Measurements from ENCODE around the gene IL22RA1. TPM values are rescaled to one million over a fixed set of nuclear protein-coding genes. Genes with fewer than 3 reads are reported as not detected.

The IL22RA1 gene
- total RNA-seq, 1 experiment from 2014 or later: 0.28 TPM

DNA sequence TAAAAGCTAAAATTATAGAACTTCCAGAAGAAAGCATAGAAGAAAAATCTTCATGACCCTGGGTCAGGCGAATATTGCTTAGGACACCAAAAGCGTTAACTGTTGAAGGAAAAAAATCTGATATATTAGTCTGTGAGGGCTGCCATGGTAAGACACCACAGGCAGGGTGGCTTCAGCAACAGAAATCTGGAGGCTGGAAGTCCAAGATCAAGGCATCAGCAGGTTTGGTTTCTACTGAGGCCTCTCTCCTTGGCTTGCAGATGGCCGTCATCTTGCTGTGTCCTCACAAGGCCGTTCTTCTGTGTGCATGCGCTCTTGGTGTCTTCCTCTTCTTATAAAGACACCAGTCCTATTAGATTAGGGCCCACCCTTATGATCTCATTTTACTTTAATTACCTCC is 29.7 kb upstream of the IL22RA1 start:
- CTCF ChIA-PET: no interaction called here

DNA sequence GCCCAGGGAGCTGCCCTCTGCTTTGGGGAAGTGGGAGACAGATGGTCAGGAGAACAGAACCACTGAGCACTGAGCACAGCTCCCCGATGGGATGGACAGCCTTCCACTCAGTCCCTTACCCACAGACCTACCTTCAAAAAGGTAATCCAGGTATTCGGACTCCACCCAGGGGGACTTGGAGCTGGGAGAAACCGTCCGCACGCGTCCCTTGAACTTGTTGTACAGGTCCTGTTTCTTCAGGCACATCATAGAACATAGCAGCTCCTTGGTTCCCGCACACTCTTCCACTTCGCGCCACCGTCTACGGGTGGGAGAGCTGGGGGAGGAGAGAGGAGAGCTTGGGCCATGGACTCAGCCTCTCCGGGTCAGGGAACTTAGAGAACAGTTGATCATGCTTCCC is 26.3 kb upstream of the IL22RA1 start:
- H3K4me3 Mint-ChIP-seq: no peak overlapping the region
- no peaks in the 10 kb centered on the region for H3K9me3 Mint-ChIP-seq
- H3K36me3 Mint-ChIP-seq: peaks cover 21% of the 10 kb centered on the region
- H3K27me3 Mint-ChIP-seq (ENCODE audit: low read depth): no peaks in the 10 kb centered on the region
- no peak for DNase-seq (ENCODE audit: low spot score)
- H3K27ac Mint-ChIP-seq: no peak overlapping the region
- POLR2A ChIA-PET: no interaction called here
- no peak for ATAC-seq
- H3K4me1 Mint-ChIP-seq: no peaks in the 10 kb centered on the region
- CTCF ChIA-PET: interaction anchor here (0.8 to 1.0 kb wide), 2 partner anchors 11 to 205 kb away, joined by 4 to 5 read pairs; no protein-coding TSS in a partner anchor
- no peak for TF ChIP-seq NFATC4 (CRISPR knock-in tag; IDR thresholded peaks at IDR 0.05)
- no peak for TF ChIP-seq ZNF263 (CRISPR knock-in tag; IDR thresholded peaks at IDR 0.05; ENCODE audit: low read depth)
- TF ChIP-seq GTF2I (CRISPR knock-in tag; conservative IDR thresholded peaks at IDR 0.05): no peak
- no peak for TF ChIP-seq ELF4 (CRISPR knock-in tag; IDR thresholded peaks at IDR 0.05; ENCODE audit: low read depth)
- TF ChIP-seq, protein P1, sequence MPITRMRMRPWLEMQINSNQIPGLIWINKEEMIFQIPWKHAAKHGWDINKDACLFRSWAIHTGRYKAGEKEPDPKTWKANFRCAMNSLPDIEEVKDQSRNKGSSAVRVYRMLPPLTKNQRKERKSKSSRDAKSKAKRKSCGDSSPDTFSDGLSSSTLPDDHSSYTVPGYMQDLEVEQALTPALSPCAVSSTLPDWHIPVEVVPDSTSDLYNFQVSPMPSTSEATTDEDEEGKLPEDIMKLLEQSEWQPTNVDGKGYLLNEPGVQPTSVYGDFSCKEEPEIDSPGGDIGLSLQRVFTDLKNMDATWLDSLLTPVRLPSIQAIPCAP (CRISPR knock-in tag; IDR thresholded peaks at IDR 0.05): no peak
- TF ChIP-seq, protein P2, sequence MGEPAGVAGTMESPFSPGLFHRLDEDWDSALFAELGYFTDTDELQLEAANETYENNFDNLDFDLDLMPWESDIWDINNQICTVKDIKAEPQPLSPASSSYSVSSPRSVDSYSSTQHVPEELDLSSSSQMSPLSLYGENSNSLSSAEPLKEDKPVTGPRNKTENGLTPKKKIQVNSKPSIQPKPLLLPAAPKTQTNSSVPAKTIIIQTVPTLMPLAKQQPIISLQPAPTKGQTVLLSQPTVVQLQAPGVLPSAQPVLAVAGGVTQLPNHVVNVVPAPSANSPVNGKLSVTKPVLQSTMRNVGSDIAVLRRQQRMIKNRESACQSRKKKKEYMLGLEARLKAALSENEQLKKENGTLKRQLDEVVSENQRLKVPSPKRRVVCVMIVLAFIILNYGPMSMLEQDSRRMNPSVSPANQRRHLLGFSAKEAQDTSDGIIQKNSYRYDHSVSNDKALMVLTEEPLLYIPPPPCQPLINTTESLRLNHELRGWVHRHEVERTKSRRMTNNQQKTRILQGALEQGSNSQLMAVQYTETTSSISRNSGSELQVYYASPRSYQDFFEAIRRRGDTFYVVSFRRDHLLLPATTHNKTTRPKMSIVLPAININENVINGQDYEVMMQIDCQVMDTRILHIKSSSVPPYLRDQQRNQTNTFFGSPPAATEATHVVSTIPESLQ (CRISPR knock-in tag; IDR thresholded peaks at IDR 0.05): no peak
- TF ChIP-seq GABPB1 (CRISPR knock-in tag; IDR thresholded peaks at IDR 0.05): no peak
- no peak for TF ChIP-seq SOX15 (CRISPR knock-in tag; IDR thresholded peaks at IDR 0.05)
- TF ChIP-seq, protein P3, sequence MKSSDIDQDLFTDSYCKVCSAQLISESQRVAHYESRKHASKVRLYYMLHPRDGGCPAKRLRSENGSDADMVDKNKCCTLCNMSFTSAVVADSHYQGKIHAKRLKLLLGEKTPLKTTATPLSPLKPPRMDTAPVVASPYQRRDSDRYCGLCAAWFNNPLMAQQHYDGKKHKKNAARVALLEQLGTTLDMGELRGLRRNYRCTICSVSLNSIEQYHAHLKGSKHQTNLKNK (CRISPR knock-in tag; IDR thresholded peaks at IDR 0.05): no peak
- TF ChIP-seq, protein P4, sequence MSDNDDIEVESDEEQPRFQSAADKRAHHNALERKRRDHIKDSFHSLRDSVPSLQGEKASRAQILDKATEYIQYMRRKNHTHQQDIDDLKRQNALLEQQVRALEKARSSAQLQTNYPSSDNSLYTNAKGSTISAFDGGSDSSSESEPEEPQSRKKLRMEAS (CRISPR knock-in tag; IDR thresholded peaks at IDR 0.05): no peak
- no peak for TF ChIP-seq SP1 (CRISPR knock-in tag; conservative IDR thresholded peaks at IDR 0.05)
- no peak for TF ChIP-seq TP53 (CRISPR knock-in tag; IDR thresholded peaks at IDR 0.05)
- TF ChIP-seq CBFB (CRISPR knock-in tag; IDR thresholded peaks at IDR 0.05; ENCODE audit: low read depth): no peak
- no peak for TF ChIP-seq SMAD3 (CRISPR knock-in tag; IDR thresholded peaks at IDR 0.05; ENCODE audit: borderline replicate concordance)

More for the DNA sequence above, 29.7 kb upstream of the IL22RA1 start:
- H3K36me3 Mint-ChIP-seq: peaks cover 12% of the 10 kb centered on the region
- no peak overlapping the region for H3K4me3 Mint-ChIP-seq
- peaks cover 6% of the 10 kb centered on the region; the same call in 1 of the 2 replicates for H3K4me1 Mint-ChIP-seq
- ATAC-seq (no peak), DNase-seq (ENCODE audit: low spot score) (no peak)
- POLR2A ChIA-PET: no interaction called here
- TF ChIP-seq NFYB (CRISPR knock-in tag; conservative IDR thresholded peaks at IDR 0.05; ENCODE audit: low read depth) (no peak), CBFB (CRISPR knock-in tag; IDR thresholded peaks at IDR 0.05; ENCODE audit: low read depth) (no peak), TEAD1 (CRISPR knock-in tag; IDR thresholded peaks at IDR 0.05) (no peak), NR1H2 (CRISPR knock-in tag; IDR thresholded peaks at IDR 0.05) (no peak), FOXK1 (CRISPR knock-in tag; IDR thresholded peaks at IDR 0.05) (no peak), TP53 (CRISPR knock-in tag; IDR thresholded peaks at IDR 0.05) (no peak), ZNF423 (CRISPR knock-in tag; IDR thresholded peaks at IDR 0.05) (no peak), ZNF317 (CRISPR knock-in tag; IDR thresholded peaks at IDR 0.05; ENCODE audit: borderline replicate concordance, low read depth) (no peak), KAT7 (CRISPR knock-in tag; IDR thresholded peaks at IDR 0.05; ENCODE audit: borderline replicate concordance) (no peak), SMAD4 (CRISPR knock-in tag; IDR thresholded peaks at IDR 0.05) (no peak), TCF7 (CRISPR knock-in tag; IDR thresholded peaks at IDR 0.05; ENCODE audit: low read depth) (no peak)
- TF ChIP-seq, protein P5, sequence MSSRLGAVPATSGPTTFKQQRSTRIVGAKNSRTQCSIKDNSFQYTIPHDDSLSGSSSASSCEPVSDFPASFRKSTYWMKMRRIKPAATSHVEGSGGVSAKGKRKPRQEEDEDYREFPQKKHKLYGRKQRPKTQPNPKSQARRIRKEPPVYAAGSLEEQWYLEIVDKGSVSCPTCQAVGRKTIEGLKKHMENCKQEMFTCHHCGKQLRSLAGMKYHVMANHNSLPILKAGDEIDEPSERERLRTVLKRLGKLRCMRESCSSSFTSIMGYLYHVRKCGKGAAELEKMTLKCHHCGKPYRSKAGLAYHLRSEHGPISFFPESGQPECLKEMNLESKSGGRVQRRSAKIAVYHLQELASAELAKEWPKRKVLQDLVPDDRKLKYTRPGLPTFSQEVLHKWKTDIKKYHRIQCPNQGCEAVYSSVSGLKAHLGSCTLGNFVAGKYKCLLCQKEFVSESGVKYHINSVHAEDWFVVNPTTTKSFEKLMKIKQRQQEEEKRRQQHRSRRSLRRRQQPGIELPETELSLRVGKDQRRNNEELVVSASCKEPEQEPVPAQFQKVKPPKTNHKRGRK (CRISPR knock-in tag; IDR thresholded peaks at IDR 0.05; ENCODE audit: borderline replicate concordance): no peak
- TF ChIP-seq, protein P6, sequence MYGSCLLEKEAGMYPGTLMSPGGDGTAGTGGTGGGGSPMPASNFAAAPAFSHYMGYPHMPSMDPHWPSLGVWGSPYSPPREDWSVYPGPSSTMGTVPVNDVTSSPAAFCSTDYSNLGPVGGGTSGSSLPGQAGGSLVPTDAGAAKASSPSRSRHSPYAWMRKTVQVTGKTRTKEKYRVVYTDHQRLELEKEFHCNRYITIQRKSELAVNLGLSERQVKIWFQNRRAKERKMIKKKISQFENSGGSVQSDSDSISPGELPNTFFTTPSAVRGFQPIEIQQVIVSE (CRISPR knock-in tag; IDR thresholded peaks at IDR 0.05; ENCODE audit: borderline replicate concordance): no peak
- TF ChIP-seq, protein P7, sequence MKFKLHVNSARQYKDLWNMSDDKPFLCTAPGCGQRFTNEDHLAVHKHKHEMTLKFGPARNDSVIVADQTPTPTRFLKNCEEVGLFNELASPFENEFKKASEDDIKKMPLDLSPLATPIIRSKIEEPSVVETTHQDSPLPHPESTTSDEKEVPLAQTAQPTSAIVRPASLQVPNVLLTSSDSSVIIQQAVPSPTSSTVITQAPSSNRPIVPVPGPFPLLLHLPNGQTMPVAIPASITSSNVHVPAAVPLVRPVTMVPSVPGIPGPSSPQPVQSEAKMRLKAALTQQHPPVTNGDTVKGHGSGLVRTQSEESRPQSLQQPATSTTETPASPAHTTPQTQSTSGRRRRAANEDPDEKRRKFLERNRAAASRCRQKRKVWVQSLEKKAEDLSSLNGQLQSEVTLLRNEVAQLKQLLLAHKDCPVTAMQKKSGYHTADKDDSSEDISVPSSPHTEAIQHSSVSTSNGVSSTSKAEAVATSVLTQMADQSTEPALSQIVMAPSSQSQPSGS (CRISPR knock-in tag; IDR thresholded peaks at IDR 0.05; ENCODE audit: borderline replicate concordance, low read depth): no peak
- TF ChIP-seq, protein P8, sequence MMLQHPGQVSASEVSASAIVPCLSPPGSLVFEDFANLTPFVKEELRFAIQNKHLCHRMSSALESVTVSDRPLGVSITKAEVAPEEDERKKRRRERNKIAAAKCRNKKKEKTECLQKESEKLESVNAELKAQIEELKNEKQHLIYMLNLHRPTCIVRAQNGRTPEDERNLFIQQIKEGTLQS (CRISPR knock-in tag; conservative IDR thresholded peaks at IDR 0.05): no peak
- TF ChIP-seq, protein P9, sequence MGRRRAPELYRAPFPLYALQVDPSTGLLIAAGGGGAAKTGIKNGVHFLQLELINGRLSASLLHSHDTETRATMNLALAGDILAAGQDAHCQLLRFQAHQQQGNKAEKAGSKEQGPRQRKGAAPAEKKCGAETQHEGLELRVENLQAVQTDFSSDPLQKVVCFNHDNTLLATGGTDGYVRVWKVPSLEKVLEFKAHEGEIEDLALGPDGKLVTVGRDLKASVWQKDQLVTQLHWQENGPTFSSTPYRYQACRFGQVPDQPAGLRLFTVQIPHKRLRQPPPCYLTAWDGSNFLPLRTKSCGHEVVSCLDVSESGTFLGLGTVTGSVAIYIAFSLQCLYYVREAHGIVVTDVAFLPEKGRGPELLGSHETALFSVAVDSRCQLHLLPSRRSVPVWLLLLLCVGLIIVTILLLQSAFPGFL (CRISPR knock-in tag; IDR thresholded peaks at IDR 0.05; ENCODE audit: borderline replicate concordance): no peak
- TF ChIP-seq, protein P10, sequence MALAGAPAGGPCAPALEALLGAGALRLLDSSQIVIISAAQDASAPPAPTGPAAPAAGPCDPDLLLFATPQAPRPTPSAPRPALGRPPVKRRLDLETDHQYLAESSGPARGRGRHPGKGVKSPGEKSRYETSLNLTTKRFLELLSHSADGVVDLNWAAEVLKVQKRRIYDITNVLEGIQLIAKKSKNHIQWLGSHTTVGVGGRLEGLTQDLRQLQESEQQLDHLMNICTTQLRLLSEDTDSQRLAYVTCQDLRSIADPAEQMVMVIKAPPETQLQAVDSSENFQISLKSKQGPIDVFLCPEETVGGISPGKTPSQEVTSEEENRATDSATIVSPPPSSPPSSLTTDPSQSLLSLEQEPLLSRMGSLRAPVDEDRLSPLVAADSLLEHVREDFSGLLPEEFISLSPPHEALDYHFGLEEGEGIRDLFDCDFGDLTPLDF (CRISPR knock-in tag; IDR thresholded peaks at IDR 0.05): no peak
- TF ChIP-seq, protein P3 (CRISPR knock-in tag; IDR thresholded peaks at IDR 0.05): no peak
- no peak overlapping the region for H3K27ac Mint-ChIP-seq
- H3K9me3 Mint-ChIP-seq: no peaks in the 10 kb centered on the region
- H3K27me3 Mint-ChIP-seq (ENCODE audit: low read depth): no peaks in the 10 kb centered on the region
